WTC11 (cell line): ENCODE results near the gene ADIPOQ. TPM values are rescaled to one million over a fixed set of nuclear protein-coding genes. Genes with fewer than 3 reads are reported as not detected.
A peak's percentile ranks its signal among the peaks of the same experiment; 100 is the strongest.

Experiments
- ATAC-seq: fragments of 200-7000 bp; cut with Tn5 transposase; 2 replicates; pipeline ENCODE4 v1.10.0; 2021; ENCODE audit warnings: mild to moderate bottlenecking, moderate library complexity
- CTCF ChIA-PET: fragments of 300-600 bp; sonication (Branson Sonifier 250); formaldehyde crosslinking; loops from one replicate; lab custom pipeline; 2021; ENCODE audit warnings: antibody characterized with exemption; lab: Charles Lee
- POLR2A ChIA-PET: fragments of 350-600 bp; sonication (Branson Sonifier 250); formaldehyde crosslinking; loops from one replicate; lab custom pipeline; 2021; ENCODE audit warnings: antibody characterized with exemption; lab: Charles Lee
- DNase-seq: peaks from one replicate; pipeline ENCODE4 v3.0.0; 2021; ENCODE audit warnings: low spot score
- H3K27ac Mint-ChIP-seq: 2 replicates; pipeline ENCODE4 v1.8.0; 2021; ENCODE audit warnings: mixed read lengths
- H3K27me3 Mint-ChIP-seq: 2 replicates; pipeline ENCODE4 v1.8.0; 2021; ENCODE audit warnings: low read depth, mild to moderate bottlenecking, moderate library complexity, mixed read lengths
- H3K36me3 Mint-ChIP-seq: 2 replicates; pipeline ENCODE4 v1.8.0; 2021; ENCODE audit warnings: mixed read lengths
- H3K4me1 Mint-ChIP-seq: 2 replicates; pipeline ENCODE4 v1.8.0; 2022; ENCODE audit warnings: mixed read lengths
- H3K4me3 Mint-ChIP-seq: 2 replicates; pipeline ENCODE4 v1.8.0; 2021; ENCODE audit warnings: mild to moderate bottlenecking, moderate library complexity, mixed read lengths
- H3K9me3 Mint-ChIP-seq: 2 replicates; pipeline ENCODE4 v1.8.0; 2021; ENCODE audit warnings: mixed read lengths
- ATF1 ChIP-seq: sonication (generic); formaldehyde crosslinking; IDR thresholded peaks from 2 replicates; pipeline ENCODE4 v1.8.1; 2023; ENCODE audit warnings: mild to moderate bottlenecking, moderate library complexity, missing genetic modification reagents
- FOXK1 ChIP-seq: sonication (generic); formaldehyde crosslinking; IDR thresholded peaks from 2 replicates; pipeline ENCODE4 v1.8.0; 2022; ENCODE audit warnings: mild to moderate bottlenecking, moderate library complexity, missing genetic modification reagents
- JAZF1 ChIP-seq: fragments of 250-450 bp; sonication (Bioruptor Pico); IDR thresholded peaks from 2 replicates; pipeline ENCODE4 v1.9.0; 2021; ENCODE audit warnings: moderate library complexity, mild to moderate bottlenecking, inconsistent platforms
- KAT7 ChIP-seq: sonication (generic); formaldehyde crosslinking; IDR thresholded peaks from 2 replicates; pipeline ENCODE4 v1.8.1; 2023; ENCODE audit warnings: missing genetic modification reagents, mild to moderate bottlenecking, borderline replicate concordance
- NR1H2 ChIP-seq: sonication (generic); formaldehyde crosslinking; IDR thresholded peaks from 2 replicates; pipeline ENCODE4 v1.9.0; 2021; ENCODE audit warnings: mild to moderate bottlenecking, moderate library complexity, missing genetic modification reagents
- RELA ChIP-seq: sonication (generic); formaldehyde crosslinking; IDR thresholded peaks from 2 replicates; pipeline ENCODE4 v1.8.1; 2022; ENCODE audit warnings: missing genetic modification reagents, mild to moderate bottlenecking, borderline replicate concordance
- SMAD3 ChIP-seq: sonication (generic); formaldehyde crosslinking; IDR thresholded peaks from 2 replicates; pipeline ENCODE4 v1.8.0; 2022; ENCODE audit warnings: missing genetic modification reagents, mild to moderate bottlenecking, borderline replicate concordance
- SP1 ChIP-seq: sonication (generic); formaldehyde crosslinking; conservative IDR thresholded peaks from 2 replicates; pipeline ENCODE4 v1.8.1; 2022; ENCODE audit warnings: missing genetic modification reagents
- ZNF317 ChIP-seq: sonication (generic); formaldehyde crosslinking; IDR thresholded peaks from 2 replicates; pipeline ENCODE4 v1.8.1; 2023; ENCODE audit warnings: low read depth, mild to moderate bottlenecking, moderate library complexity, missing genetic modification reagents, borderline replicate concordance
- ZNF416 ChIP-seq: fragments of 250-450 bp; sonication (Bioruptor Pico); IDR thresholded peaks from 2 replicates; pipeline ENCODE4 v1.9.0; 2021; ENCODE audit warnings: mild to moderate bottlenecking, inconsistent platforms
- ZNF423 ChIP-seq: fragments of 250-450 bp; sonication (Bioruptor Pico); IDR thresholded peaks from 2 replicates; pipeline ENCODE4 v2.1.2; 2022; ENCODE audit warnings: mild to moderate bottlenecking, moderate library complexity
- total RNA-seq: library from RNA; stranded (reverse); gene quantifications from 3 replicates; pipeline ENCODE4 v1.2.3, GENCODE V29; 2021
- TF ChIP-seq, protein P1 (sequence below): sonication (generic); formaldehyde crosslinking; conservative IDR thresholded peaks from 2 replicates; pipeline ENCODE4 v1.8.1; 2022; ENCODE audit warnings: mild to moderate bottlenecking, missing genetic modification reagents
- TF ChIP-seq, protein P2 (sequence below): sonication (generic); formaldehyde crosslinking; IDR thresholded peaks from 2 replicates; pipeline ENCODE4 v1.8.0; 2022; ENCODE audit warnings: mild to moderate bottlenecking, missing genetic modification reagents
- TF ChIP-seq, protein P3 (sequence below): sonication (generic); formaldehyde crosslinking; IDR thresholded peaks from 2 replicates; pipeline ENCODE4 v1.8.0; 2022; ENCODE audit warnings: mild to moderate bottlenecking, missing genetic modification reagents
- TF ChIP-seq, protein P4 (sequence below): fragments of 250-450 bp; sonication (Bioruptor Pico); IDR thresholded peaks from 2 replicates; pipeline ENCODE4 v1.9.0; 2021; ENCODE audit warnings: mild to moderate bottlenecking
- TF ChIP-seq, protein P5 (sequence below): sonication (generic); formaldehyde crosslinking; IDR thresholded peaks from 2 replicates; pipeline ENCODE4 v1.8.1; 2022; ENCODE audit warnings: missing genetic modification reagents, borderline replicate concordance
- TF ChIP-seq, protein P6 (sequence below): sonication (generic); formaldehyde crosslinking; IDR thresholded peaks from 2 replicates; pipeline ENCODE4 v1.8.1; 2023; ENCODE audit warnings: mild to moderate bottlenecking, missing genetic modification reagents
- TF ChIP-seq, protein P7 (sequence below): fragments of 250-450 bp; sonication (Bioruptor Pico); conservative IDR thresholded peaks from 2 replicates; pipeline ENCODE4 v1.9.0; 2021; ENCODE audit warnings: mild to moderate bottlenecking
- TF ChIP-seq, protein P8 (sequence below): sonication (generic); formaldehyde crosslinking; IDR thresholded peaks from 2 replicates; pipeline ENCODE4 v1.8.1; 2022; ENCODE audit warnings: mild to moderate bottlenecking, moderate library complexity, missing genetic modification reagents

ADIPOQ gene
- total RNA-seq, 1 experiment from 2014 or later: not detected

DNA sequence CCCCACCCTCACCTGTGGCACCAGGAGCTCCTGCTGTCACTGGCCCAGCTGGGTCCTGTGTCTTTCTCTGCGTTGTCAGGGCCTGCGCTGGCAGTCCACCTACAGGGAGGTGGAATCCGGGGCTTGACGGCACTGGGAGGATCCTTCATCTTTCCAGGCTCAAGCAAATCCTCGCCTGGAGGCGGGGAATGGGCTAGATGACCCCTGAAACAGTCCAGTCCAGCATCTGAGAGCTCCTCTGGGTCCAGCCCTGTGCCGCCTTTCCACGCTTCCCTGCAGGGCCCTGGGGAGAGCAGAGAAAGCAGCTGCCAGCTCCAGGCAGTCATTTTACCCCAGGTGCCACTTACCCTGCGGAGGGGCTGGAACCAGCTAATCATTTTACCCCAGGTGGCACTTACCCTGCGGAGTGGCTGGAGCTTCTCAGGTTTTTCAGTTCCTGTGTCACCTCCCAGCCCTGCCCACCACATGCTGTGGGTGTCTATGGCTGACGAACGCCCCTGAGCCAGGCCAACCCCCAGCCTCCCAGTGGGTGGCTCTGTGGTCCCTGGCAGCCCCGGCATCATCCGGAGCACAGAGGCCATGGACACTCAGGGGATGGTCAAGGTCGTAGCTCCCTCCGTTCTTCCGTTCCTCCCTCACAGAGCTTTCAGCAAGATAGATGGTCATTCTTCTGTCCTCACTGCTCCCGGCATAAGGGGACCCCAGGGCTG is 17.9 kb upstream of the ADIPOQ start:
- H3K9me3 Mint-ChIP-seq: no peaks in the 10 kb centered on the region
- ChIA-PET POLR2A (interaction anchor here (0.8 kb wide), 1 partner anchor 41 kb away, joined by 4 read pairs; the partner anchor contains the start of gene EIF4A2), CTCF (interaction anchor here (0.7 to 1.6 kb wide), 6 partner anchors 209 to 341 kb away, joined by 3 to 6 read pairs (median 4); partner anchors contain the start of genes DNAJB11 and RPL39L)
- TF ChIP-seq, protein P1, sequence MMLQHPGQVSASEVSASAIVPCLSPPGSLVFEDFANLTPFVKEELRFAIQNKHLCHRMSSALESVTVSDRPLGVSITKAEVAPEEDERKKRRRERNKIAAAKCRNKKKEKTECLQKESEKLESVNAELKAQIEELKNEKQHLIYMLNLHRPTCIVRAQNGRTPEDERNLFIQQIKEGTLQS (CRISPR knock-in tag): no peak
- peak; percentile 47; the same call in 1 of the 2 replicates for TF ChIP-seq ZNF423
- TF ChIP-seq RELA (CRISPR knock-in tag): no peak
- no peak for TF ChIP-seq KAT7 (CRISPR knock-in tag)
- H3K4me1 Mint-ChIP-seq: peaks cover 36% of the 10 kb centered on the region
- peak overlapping the region; percentile 72 for H3K4me3 Mint-ChIP-seq
- H3K36me3 Mint-ChIP-seq: no peaks in the 10 kb centered on the region
- H3K27ac Mint-ChIP-seq: no peak overlapping the region
- DNase-seq (peak; percentile 20), ATAC-seq (no peak)
- peaks cover 35% of the 10 kb centered on the region for H3K27me3 Mint-ChIP-seq

DNA sequence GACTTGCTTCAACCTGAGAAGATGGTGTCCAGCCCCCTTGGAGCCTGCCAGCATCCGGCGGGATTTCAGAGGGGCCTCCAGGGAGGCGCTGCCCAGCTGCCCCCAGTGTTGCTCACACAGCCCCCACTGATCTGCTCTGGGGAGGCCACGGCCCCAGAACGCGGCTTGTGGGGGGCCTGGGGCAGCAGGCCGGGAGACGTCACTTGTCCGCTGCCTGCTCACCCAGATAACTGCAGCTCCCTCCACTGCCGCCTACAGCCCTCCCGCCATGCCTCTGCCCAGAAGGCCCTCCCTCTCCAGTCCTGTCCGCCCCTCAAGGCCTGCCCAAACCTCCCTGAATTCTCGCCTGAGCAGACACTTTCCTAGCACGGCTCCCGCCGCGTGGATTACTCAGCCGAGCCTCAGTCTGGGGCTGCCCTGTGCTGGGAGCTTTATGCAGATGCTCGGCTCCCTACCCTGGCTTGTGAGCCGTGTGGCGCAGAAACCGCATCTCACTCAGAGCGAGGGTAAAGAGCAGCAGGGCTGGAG is 17.2 kb upstream of the ADIPOQ start:
- Mint-ChIP-seq H3K4me1 (peaks cover 38% of the 10 kb centered on the region), H3K27me3 (peaks cover 43% of the 10 kb centered on the region), H3K27ac (no peak overlapping the region)
- CTCF ChIA-PET: interaction anchor here (0.7 to 1.6 kb wide), 5 partner anchors 210 to 340 kb away, joined by 3 to 6 read pairs (median 5); partner anchors contain the start of gene DNAJB11
- TF ChIP-seq JAZF1 (CRISPR knock-in tag) (no peak), NR1H2 (CRISPR knock-in tag) (0 out of 2 replicates have a peak, but pooled peaks have one; percentile 24), ZNF416 (CRISPR knock-in tag) (no peak)
- TF ChIP-seq, protein P2, sequence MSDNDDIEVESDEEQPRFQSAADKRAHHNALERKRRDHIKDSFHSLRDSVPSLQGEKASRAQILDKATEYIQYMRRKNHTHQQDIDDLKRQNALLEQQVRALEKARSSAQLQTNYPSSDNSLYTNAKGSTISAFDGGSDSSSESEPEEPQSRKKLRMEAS (CRISPR knock-in tag): peak; percentile 59
- TF ChIP-seq, protein P3, sequence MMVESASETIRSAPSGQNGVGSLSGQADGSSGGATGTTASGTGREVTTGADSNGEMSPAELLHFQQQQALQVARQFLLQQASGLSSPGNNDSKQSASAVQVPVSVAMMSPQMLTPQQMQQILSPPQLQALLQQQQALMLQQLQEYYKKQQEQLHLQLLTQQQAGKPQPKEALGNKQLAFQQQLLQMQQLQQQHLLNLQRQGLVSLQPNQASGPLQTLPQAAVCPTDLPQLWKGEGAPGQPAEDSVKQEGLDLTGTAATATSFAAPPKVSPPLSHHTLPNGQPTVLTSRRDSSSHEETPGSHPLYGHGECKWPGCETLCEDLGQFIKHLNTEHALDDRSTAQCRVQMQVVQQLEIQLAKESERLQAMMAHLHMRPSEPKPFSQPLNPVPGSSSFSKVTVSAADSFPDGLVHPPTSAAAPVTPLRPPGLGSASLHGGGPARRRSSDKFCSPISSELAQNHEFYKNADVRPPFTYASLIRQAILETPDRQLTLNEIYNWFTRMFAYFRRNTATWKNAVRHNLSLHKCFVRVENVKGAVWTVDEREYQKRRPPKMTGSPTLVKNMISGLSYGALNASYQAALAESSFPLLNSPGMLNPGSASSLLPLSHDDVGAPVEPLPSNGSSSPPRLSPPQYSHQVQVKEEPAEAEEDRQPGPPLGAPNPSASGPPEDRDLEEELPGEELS: 0 out of 2 replicates have a peak, but pooled peaks have one; percentile 45
- TF ChIP-seq, protein P4, sequence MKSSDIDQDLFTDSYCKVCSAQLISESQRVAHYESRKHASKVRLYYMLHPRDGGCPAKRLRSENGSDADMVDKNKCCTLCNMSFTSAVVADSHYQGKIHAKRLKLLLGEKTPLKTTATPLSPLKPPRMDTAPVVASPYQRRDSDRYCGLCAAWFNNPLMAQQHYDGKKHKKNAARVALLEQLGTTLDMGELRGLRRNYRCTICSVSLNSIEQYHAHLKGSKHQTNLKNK: no peak
- TF ChIP-seq, protein P5, sequence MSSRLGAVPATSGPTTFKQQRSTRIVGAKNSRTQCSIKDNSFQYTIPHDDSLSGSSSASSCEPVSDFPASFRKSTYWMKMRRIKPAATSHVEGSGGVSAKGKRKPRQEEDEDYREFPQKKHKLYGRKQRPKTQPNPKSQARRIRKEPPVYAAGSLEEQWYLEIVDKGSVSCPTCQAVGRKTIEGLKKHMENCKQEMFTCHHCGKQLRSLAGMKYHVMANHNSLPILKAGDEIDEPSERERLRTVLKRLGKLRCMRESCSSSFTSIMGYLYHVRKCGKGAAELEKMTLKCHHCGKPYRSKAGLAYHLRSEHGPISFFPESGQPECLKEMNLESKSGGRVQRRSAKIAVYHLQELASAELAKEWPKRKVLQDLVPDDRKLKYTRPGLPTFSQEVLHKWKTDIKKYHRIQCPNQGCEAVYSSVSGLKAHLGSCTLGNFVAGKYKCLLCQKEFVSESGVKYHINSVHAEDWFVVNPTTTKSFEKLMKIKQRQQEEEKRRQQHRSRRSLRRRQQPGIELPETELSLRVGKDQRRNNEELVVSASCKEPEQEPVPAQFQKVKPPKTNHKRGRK (CRISPR knock-in tag): no peak
- TF ChIP-seq, all 79 proteins: peak for 3
- POLR2A ChIA-PET: interaction anchor here (0.7 kb wide), 1 partner anchor 17 kb away, joined by 3 read pairs; no protein-coding TSS in a partner anchor
- H3K4me3 Mint-ChIP-seq: peak overlapping the region; percentile 72
- DNase-seq: peak; percentile 64
- no peaks in the 10 kb centered on the region for H3K36me3 Mint-ChIP-seq
- ATAC-seq: peak; percentile 64
- no peaks in the 10 kb centered on the region for H3K9me3 Mint-ChIP-seq

DNA sequence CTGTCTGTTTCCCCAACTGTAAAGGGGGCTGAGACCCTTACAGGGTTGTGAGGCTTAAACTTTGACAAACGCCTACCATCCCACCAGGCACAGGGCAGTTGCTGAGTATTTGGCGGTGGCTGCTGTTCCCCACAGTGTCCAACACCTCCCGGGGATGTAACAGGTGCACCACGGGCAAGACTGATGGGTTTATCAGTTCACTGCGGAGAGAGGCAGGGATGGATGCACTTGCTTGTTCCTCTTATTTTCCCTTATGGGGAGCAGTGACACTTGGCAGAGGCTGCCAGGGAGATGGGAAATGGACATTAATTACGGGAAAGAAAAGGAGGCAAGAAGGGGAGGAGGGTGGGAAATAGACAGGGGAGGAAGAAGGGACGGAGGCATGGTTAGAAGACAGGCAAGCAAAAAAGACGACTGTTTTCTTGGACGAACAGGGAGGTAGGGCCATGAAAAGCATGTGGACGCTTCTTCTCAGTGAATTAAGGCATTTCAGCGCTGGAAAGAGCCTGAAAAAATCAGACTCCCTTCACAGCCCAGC is 16.6 kb upstream of the ADIPOQ start:
- TF ChIP-seq, protein P6, sequence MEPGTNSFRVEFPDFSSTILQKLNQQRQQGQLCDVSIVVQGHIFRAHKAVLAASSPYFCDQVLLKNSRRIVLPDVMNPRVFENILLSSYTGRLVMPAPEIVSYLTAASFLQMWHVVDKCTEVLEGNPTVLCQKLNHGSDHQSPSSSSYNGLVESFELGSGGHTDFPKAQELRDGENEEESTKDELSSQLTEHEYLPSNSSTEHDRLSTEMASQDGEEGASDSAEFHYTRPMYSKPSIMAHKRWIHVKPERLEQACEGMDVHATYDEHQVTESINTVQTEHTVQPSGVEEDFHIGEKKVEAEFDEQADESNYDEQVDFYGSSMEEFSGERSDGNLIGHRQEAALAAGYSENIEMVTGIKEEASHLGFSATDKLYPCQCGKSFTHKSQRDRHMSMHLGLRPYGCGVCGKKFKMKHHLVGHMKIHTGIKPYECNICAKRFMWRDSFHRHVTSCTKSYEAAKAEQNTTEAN (CRISPR knock-in tag): no peak
- TF ChIP-seq SP1 (CRISPR knock-in tag) (no peak), ZNF317 (no peak), SMAD3 (CRISPR knock-in tag) (no peak), ATF1 (CRISPR knock-in tag) (no peak), FOXK1 (CRISPR knock-in tag) (no peak)
- TF ChIP-seq, protein P7, sequence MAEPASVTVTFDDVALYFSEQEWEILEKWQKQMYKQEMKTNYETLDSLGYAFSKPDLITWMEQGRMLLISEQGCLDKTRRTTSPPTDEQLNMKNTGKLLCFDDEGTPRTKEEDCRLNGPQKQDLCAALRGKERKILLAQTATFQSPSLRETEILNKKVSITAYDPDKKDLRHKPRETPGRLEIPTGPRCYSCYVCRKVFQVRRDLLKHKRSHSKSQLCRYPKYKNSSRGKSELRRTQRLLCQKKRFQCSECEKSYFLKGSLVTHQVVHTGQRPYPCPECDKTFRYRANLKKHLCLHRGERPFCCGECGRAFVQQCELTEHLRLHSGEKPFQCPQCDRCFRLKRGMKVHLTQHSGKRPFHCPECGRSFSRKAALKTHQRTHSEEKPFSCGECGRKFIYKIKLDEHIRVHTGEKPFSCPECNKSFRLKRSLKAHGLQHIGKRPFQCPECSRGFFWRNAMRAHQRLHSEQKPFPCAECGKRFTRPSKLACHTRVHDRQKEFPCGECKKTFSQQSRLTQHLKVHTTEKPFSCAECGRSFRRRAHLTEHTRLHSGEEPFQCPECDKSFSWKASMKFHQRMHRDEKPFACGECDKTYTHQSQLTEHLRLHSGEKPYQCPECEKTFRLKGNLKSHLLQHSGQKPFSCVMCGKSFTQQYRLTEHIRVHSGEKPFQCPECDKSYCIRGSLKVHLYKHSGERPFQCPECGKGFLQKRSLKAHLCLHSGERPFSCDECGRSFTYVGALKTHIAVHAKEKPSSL (CRISPR knock-in tag): no peak
- TF ChIP-seq, protein P8, sequence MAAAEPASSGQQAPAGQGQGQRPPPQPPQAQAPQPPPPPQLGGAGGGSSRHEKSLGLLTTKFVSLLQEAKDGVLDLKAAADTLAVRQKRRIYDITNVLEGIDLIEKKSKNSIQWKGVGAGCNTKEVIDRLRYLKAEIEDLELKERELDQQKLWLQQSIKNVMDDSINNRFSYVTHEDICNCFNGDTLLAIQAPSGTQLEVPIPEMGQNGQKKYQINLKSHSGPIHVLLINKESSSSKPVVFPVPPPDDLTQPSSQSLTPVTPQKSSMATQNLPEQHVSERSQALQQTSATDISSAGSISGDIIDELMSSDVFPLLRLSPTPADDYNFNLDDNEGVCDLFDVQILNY (CRISPR knock-in tag): no peak
- TF ChIP-seq, protein P4: no peak
- Mint-ChIP-seq H3K4me3 (peak overlapping the region; percentile 72), H3K9me3 (no peaks in the 10 kb centered on the region), H3K4me1 (peaks cover 38% of the 10 kb centered on the region), H3K27ac (no peak overlapping the region), H3K27me3 (peaks cover 49% of the 10 kb centered on the region), H3K36me3 (no peaks in the 10 kb centered on the region)
- DNase-seq: no peak
- peak; percentile 3 for ATAC-seq
- ChIA-PET POLR2A (interaction anchor here (0.7 to 1.3 kb wide), 2 partner anchors 11 to 42 kb away, joined by 3 to 5 read pairs; partner anchors contain the start of gene EIF4A2), CTCF (interaction anchor here (1.5 to 1.6 kb wide), 2 partner anchors 23 to 339 kb away, joined by 6 read pairs; no protein-coding TSS in a partner anchor)
